HepG2 (cell line): ENCODE data around the gene DHX34. TPM values are rescaled to one million over a fixed set of nuclear protein-coding genes. Genes with fewer than 3 reads are reported as not detected.

ENCODE experiments used
- AFF4 ChIP-seq: sonication (generic); formaldehyde crosslinking; IDR thresholded peaks from 2 replicates; pipeline ENCODE4 v1.4.0; 2020; ENCODE audit warnings: missing genetic modification reagents
- CREBL2 ChIP-seq: sonication (generic); formaldehyde crosslinking; IDR thresholded peaks from 2 replicates; pipeline ENCODE4 v1.8.1; 2023; ENCODE audit warnings: missing genetic modification reagents, mild to moderate bottlenecking, borderline replicate concordance
- CTCF ChIP-seq: sonication (generic); formaldehyde crosslinking; IDR thresholded peaks from 2 replicates; pipeline ENCODE4 v1.5.0; 2020; ENCODE audit warnings: mild to moderate bottlenecking, missing genetic modification reagents, moderate library complexity
- HMG20B ChIP-seq: conservative IDR thresholded peaks from 2 replicates; pipeline ENCODE4 v1.6.1; 2016; ENCODE audit warnings: missing genetic modification reagents, missing compliant biosample characterization
- LRRFIP1 ChIP-seq: sonication (generic); formaldehyde crosslinking; conservative IDR thresholded peaks from 2 replicates; pipeline ENCODE4 v1.4.0; 2020; ENCODE audit warnings: missing genetic modification reagents
- REST ChIP-seq, 2 experiments: IDR thresholded peaks; 2 replicates each; pipeline ENCODE4 v1.6.1; 2011 to 2012; ENCODE audit warnings: low read length in 2 of 2, borderline replicate concordance in 1 of 2, low read depth in 1 of 2, mild to moderate bottlenecking in 1 of 2, moderate library complexity in 1 of 2
- SP1 ChIP-seq, 2 experiments: fragments of 450-650 bp in 1 of 2; sonication (generic) in 1 of 2; formaldehyde crosslinking in 1 of 2; IDR thresholded peaks; 2 replicates each; pipeline versions ENCODE4 v1.4.0 to v1.6.1; 2016 to 2020; ENCODE audit warnings: missing genetic modification reagents in 1 of 2
- ZNF18 ChIP-seq: sonication (generic); formaldehyde crosslinking; IDR thresholded peaks from 2 replicates; pipeline ENCODE4 v1.8.0; 2022; ENCODE audit warnings: mild to moderate bottlenecking, missing genetic modification reagents; ENCODE audit not compliant: insufficient replicate concordance
- ZNF292 ChIP-seq: sonication (generic); formaldehyde crosslinking; IDR thresholded peaks from 2 replicates; pipeline ENCODE4 v1.8.1; 2022; ENCODE audit warnings: mild to moderate bottlenecking, low read depth, missing genetic modification reagents, borderline replicate concordance
- polyA plus RNA-seq, 8 experiments: library from polyadenylated mRNA; depleted of rRNA in 3 of 8; stranded (reverse) in 7 of 8; unstranded in 1 of 8; fragments of >200 nt; fragmentation: Illumina TruSeq in 4 of 8; extraction: Trizol in 4 of 8; gene quantifications; 2 replicates each; pipeline versions ENCODE4 v1.2.1 to v1.2.3, GENCODE V29; 2011 to 2016; ENCODE audit warnings: low read depth in 4 of 8, missing spikeins in 1 of 8, mixed read lengths in 1 of 8; ENCODE audit not compliant: insufficient read depth in 1 of 8
- total RNA-seq, 5 experiments: library from RNA; depleted of rRNA; stranded (reverse); fragments of >200 nt; fragmentation: Illumina TruSeq; extraction: Trizol; gene quantifications; 2 replicates each; pipeline ENCODE4 v1.2.3, GENCODE V29; 2016; ENCODE audit warnings: low read depth in 1 of 5

DHX34 gene
- total and polyA plus RNA-seq, 2 of the 13 experiments (the other 11 are each of a cell fraction or from before 2014, with no cell fraction given) = 9.2 to 12.0 TPM

- no peak for TF ChIP-seq REST (IDR thresholded peaks at IDR 0.05; ENCODE audit: borderline replicate concordance in 1 of 2, low read depth in 1 of 2, low read length in 2 of 2)
- TF ChIP-seq AFF4 (CRISPR knock-in tag) = no peak
- no peak for TF ChIP-seq CREBL2 (CRISPR knock-in tag)
- no peak for TF ChIP-seq LRRFIP1 (CRISPR knock-in tag)
- no peak for TF ChIP-seq ZNF18
- TF ChIP-seq CTCF (CRISPR knock-in tag) = no peak
- TF ChIP-seq SP1 (IDR thresholded peaks at IDR 0.05) = no peak
- no peak for TF ChIP-seq SP1 (CRISPR knock-in tag; IDR thresholded peaks at IDR 0.05)
- no peak for TF ChIP-seq ZNF292
- TF ChIP-seq HMG20B = no peak
These were observed 22.1 kb downstream of the DHX34 start (continued) for GRCh38 chr19:47371261-47371660.
